ENCODE data around the gene SOX11.

Gene SOX11

DNA sequence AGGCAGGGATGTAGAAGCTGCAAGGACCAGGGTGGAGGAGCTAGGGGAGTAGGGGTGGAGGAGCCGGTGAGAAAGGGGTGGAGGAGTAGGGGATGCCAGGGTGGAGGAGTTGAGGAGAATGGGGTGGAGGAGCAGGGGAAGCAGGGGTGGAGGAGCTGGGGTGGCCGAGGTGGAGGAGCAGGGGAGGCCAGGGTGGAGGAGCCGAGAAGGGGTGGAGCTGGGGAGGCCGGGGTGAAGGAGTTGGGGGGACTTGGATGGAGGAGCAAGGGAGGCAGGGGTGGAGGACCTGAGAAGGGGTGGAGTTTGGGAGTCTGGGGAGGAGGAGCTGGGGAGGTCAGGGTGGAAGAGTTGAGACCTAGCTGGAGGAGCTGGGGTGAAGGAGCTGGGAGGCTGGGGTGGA is 13.3 kb downstream of the SOX11 start:
- TF ChIP-seq, protein P1, sequence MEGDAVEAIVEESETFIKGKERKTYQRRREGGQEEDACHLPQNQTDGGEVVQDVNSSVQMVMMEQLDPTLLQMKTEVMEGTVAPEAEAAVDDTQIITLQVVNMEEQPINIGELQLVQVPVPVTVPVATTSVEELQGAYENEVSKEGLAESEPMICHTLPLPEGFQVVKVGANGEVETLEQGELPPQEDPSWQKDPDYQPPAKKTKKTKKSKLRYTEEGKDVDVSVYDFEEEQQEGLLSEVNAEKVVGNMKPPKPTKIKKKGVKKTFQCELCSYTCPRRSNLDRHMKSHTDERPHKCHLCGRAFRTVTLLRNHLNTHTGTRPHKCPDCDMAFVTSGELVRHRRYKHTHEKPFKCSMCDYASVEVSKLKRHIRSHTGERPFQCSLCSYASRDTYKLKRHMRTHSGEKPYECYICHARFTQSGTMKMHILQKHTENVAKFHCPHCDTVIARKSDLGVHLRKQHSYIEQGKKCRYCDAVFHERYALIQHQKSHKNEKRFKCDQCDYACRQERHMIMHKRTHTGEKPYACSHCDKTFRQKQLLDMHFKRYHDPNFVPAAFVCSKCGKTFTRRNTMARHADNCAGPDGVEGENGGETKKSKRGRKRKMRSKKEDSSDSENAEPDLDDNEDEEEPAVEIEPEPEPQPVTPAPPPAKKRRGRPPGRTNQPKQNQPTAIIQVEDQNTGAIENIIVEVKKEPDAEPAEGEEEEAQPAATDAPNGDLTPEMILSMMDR (IDR thresholded peaks at IDR 0.05; ENCODE audit: insufficient read depth, missing control alignments), result no peak
- no peak for FAIRE-seq
- DNase-seq (ENCODE audit: insufficient read length, low spot score), result no peak

DNA sequence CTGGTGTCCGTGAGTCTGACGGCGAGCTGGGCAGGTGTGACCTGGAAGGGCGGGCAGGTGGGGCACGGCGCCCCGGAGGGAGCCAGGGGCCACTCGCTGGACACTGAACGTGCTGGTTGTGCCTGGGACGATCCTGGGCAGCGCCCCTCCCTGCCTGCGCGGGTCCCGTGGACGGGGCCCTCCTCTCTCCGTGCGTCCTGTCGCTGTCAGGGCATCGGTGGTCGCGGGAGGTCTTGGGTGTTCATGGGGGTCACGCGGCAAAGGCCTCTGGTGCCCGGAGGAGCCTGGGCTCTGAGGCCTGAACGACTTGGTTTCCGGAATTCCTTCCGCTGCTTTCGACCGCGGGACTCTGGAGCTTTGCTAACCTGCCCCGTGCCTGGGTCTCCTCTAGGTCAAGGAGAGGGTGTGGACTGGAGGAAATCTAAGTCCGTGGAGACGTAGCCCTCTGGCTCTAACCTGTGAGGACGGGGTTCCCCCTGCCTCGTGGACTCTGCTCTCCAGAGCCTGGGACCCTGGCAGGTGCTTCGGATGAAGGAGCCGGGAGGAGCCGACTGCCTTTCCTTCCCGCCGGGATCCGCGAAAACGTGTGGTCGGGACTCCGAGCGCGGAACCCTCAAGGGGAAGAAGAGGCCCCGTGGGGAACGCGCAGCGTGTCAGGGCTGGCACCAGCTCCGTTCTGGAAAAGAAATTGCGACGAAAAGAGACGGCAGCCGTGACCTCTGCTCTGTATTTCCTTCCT is 14.7 kb downstream of the SOX11 start:
- DNase-seq (ENCODE audit: insufficient read length, low spot score), result no peak
- no peak for FAIRE-seq
- TF ChIP-seq, protein P1 (IDR thresholded peaks at IDR 0.05; ENCODE audit: insufficient read depth, missing control alignments), result no peak

DNA sequence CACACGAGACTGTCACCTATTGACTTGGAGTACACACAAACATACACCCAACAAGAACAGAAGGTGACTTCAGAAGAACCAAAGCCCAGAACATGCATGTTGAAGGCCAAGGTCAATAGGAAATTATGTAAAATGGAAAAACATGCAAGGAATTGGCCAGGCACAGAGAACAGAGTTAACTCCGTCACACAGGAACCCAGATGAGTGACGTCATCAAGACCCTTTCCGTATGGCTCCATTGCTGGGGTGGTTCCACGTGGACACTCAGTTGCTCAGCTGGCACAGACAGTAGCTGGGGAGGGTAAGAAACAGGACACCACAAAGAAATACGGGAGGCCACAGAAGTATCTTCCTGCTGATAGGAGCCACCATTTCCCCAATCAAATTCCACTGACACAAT is 18.4 kb downstream of the SOX11 start:
- DNase-seq (ENCODE audit: insufficient read length, low spot score) (no peak), FAIRE-seq (no peak)
- TF ChIP-seq, protein P1 (IDR thresholded peaks at IDR 0.05; ENCODE audit: insufficient read depth, missing control alignments), result no peak

DNA sequence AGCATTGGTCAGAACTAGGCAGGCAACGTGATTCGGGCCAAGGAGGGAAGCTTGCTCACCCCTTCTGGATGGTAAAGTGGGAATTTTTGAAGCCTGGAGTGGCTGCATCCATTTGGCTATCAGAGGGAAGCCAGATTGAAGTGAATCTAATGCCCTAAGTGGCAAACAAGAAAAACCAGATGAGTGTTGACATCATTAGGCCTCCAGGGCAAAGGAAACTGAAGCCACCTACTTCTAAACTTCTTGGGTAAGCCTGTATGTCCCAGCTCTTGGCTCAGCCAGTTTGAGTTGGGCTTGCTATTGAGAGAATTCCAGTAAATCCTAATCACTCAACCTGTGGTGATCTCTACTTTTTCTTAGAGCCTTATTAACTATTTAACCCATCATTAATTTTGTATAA is 20.9 kb downstream of the SOX11 start:
- DNase-seq (ENCODE audit: insufficient read length, low spot score) (no peak), FAIRE-seq (no peak)
- TF ChIP-seq, protein P1 (IDR thresholded peaks at IDR 0.05; ENCODE audit: insufficient read depth, missing control alignments), result no peak

DNA sequence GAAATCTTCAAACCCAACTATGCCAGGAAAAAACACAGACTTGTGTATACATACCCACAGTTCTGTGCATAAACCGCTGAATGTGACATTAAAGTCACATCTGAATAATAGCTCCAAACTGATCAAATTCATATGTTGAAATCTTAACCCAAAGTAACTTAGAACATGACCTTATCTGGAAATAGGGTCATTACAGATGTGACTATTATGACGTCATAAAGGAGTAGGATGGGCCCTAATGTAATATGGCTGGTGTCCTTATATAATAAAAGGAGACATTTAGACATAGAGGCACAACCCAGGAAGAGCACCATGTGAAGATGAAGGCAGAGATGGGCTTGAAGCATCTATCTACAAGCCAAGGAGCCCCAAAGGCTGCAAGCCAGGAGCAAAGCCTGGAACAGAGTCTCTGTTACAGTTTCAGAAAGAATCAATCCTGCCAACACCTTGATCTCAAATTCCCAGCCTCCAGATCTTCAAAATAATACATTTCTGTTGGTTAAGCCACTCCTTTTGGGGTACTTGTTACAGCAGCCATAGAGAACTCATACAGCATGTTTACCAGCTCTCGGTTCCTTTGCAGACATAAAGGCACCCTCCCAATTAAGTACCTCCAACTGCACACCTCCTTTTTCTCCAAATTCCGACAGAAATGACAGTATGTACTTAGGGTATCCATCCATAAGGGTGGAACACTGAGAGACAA is 27.6 kb downstream of the SOX11 start:
- FAIRE-seq (no peak), DNase-seq (ENCODE audit: insufficient read length, low spot score) (no peak)
- TF ChIP-seq, protein P1 (IDR thresholded peaks at IDR 0.05; ENCODE audit: insufficient read depth, missing control alignments), result no peak

DNA sequence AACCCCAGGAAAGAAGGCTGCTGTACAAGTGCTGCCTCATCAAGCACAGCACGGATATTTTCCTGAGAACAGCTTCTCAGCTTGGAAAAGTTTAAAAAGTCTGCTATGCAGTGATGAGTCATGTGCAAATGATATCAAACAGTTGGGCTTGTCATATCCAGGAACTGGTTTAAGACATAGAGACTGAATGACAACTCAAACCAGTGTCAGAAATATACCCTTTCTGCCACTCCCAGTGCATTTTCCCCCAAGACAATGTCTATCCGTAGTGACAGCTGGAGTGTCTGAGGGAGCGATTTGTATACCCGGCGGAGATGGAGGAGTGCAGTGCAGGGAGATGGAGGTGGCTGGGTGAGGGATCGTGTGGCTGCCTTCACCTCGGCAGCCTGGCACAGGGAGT is 28.2 kb downstream of the SOX11 start:
- DNase-seq (ENCODE audit: insufficient read length, low spot score) (no peak), FAIRE-seq (no peak)
- TF ChIP-seq, protein P1 (IDR thresholded peaks at IDR 0.05; ENCODE audit: insufficient read depth, missing control alignments), result no peak

DNA sequence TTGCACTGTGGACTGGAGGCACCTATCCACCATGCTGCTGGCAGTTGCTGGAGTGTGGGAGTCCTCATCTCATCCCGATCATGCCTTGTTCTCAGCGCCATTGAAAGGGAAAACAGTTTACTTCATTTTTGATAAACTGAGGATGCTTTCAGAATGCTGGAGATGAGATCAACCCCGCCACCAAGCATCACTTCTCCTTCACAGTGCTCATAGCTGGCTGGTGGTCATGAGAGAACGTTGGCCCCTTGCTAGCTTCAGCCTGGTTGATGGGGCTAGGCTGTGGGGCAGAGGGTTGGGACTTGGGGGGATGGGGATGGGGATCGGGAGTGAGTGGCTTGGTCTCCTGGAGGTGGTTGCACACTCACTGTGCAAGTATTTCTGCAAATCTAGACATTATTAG is 30.1 kb downstream of the SOX11 start:
- DNase-seq (ENCODE audit: insufficient read length, low spot score), result no peak
- TF ChIP-seq, protein P1 (IDR thresholded peaks at IDR 0.05; ENCODE audit: insufficient read depth, missing control alignments), result no peak
- FAIRE-seq, result no peak

Data from D721Med (cell line).